WTC11 (cell line): ENCODE data around the gene CASR. TPM values are rescaled to one million over a fixed set of nuclear protein-coding genes. Genes with fewer than 3 reads are reported as not detected.

Experiments used
- total RNA-seq: library from RNA; stranded (reverse); gene quantifications from 3 replicates; pipeline ENCODE4 v1.2.3, GENCODE V29; 2021
- TF ChIP-seq, protein P1 (sequence below): sonication (generic); formaldehyde crosslinking; IDR thresholded peaks from 2 replicates; pipeline ENCODE4 v1.8.0; 2022; ENCODE audit warnings: mild to moderate bottlenecking, missing genetic modification reagents

The CASR gene
- total RNA-seq, 1 experiment from 2014 or later = 0.24 TPM

DNA sequence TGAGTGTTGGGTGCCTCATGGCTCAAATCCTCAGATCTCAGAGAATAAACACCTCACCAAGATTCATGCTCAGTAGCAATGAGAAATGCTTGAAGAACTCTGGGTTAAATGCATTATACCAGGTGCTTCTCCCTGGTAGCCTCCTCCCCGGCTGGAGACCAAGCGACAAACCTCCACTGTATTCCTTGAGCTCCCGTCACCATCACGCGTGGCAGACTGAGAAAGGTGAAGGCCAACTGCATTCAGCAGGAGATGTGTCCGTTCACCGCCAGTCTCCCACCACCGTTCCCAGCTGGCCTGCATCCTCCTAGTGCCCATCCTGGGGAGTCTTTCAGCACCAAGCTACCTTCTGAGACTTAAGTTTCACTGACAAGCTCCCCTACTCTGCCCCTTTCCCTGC, 149.1 kb downstream of the CASR start (continued):
- TF ChIP-seq, protein P1, sequence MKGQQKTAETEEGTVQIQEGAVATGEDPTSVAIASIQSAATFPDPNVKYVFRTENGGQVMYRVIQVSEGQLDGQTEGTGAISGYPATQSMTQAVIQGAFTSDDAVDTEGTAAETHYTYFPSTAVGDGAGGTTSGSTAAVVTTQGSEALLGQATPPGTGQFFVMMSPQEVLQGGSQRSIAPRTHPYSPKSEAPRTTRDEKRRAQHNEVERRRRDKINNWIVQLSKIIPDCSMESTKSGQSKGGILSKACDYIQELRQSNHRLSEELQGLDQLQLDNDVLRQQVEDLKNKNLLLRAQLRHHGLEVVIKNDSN (CRISPR knock-in tag) = no peak

Other genes with a start within 250 kb of the CASR start
- gene ILDR1, start 161.4 kb upstream of the CASR start, total RNA-seq = 2.3 to 3.4 TPM (median 2.8 TPM) in 3 replicates
- gene CD86, start 128.3 kb upstream of the CASR start, total RNA-seq = 0.25 to 0.61 TPM (median 0.30 TPM) in 3 replicates
- gene CSTA, start 141.6 kb downstream of the CASR start, total RNA-seq = not detected in 3 replicates
- gene MIX23, start 199.6 kb downstream of the CASR start, total RNA-seq = 78.0 to 81.7 TPM (median 80.9 TPM) in 3 replicates
- gene FAM162A, start 200.5 kb downstream of the CASR start, total RNA-seq = 83.9 to 141 TPM (median 128 TPM) in 3 replicates
- gene WDR5B, start 232.4 kb downstream of the CASR start, total RNA-seq = 2.6 to 2.9 TPM (median 2.8 TPM) in 3 replicates